ENCODE data around the gene LYRM4. TPM values are rescaled to one million over a fixed set of nuclear protein-coding genes. Genes with fewer than 3 reads are reported as not detected.

LYRM4 gene
- polyA plus RNA-seq, 1 donor (not counting 4 experiments of a cell fraction or from before 2014, with no cell fraction given): 41.1 TPM

DNA sequence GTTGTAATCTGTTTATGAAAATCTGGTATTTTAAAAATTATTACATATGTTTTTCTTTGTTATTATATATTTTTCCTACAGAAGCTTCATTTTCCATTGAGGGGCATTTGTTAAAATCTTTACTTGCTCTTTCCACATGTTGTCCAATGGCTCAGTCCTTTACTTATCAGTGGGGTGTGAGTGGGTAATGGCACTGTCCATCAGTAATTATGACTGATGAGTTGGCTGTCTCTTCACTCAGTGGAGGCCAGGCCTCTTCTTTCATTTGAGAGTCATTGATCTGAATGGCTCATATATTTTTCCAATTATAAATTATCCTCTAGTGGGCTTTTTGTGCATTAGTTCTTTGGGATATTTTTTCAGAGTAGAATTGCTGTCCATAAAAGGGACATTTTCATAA is 46.3 kb upstream of the LYRM4 start:
- TF ChIP-seq EZH2 (IDR thresholded peaks at IDR 0.05; ENCODE audit: low read length): no peak
- TF ChIP-seq CTCF (optimal IDR thresholded peaks at IDR 0.05 in 1 of 3, IDR thresholded peaks at IDR 0.05 in 1 of 3, conservative IDR thresholded peaks at IDR 0.05 in 1 of 3; ENCODE audit: extremely low read depth in 1 of 3, insufficient read depth in 2 of 3, low read length in 3 of 3): no peak
- Histone ChIP-seq H4K20me1 (ENCODE audit: control insufficient read depth, extremely low read depth, insufficient read depth, low read length) (peaks cover 3% of the 10 kb centered on the region), H2AFZ (ENCODE audit: control insufficient read depth, low read length) (no peak overlapping the region), H3K9me1 (ENCODE audit: control insufficient read depth, extremely low read depth, insufficient read depth, low read length) (no peaks in the 10 kb centered on the region), H3K9me3 (ENCODE audit: control insufficient read depth, low read depth, low read length) (no peaks in the 10 kb centered on the region), H3K27ac (ENCODE audit: control insufficient read depth, insufficient read depth, low read length) (no peak overlapping the region), H3K79me2 (ENCODE audit: control insufficient read depth, insufficient read depth, low read length) (peaks cover 8% of the 10 kb centered on the region), H3K4me1 (ENCODE audit: control insufficient read depth, extremely low read depth, insufficient read depth, low read length) (peaks cover 16% of the 10 kb centered on the region), H3K4me3 (ENCODE audit: control insufficient read depth in 2 of 3, extremely low read depth in 1 of 3, insufficient read depth in 2 of 3, low read depth in 1 of 3, low read length in 3 of 3) (no peak overlapping the region), H3K27me3 (ENCODE audit: control insufficient read depth, extremely low read depth, insufficient read depth, low read length) (no peaks in the 10 kb centered on the region), H3K4me2 (ENCODE audit: control insufficient read depth, extremely low read depth, insufficient read depth, low read depth, low read length) (no peak overlapping the region), H3K9ac (ENCODE audit: control insufficient read depth, extremely low read depth, insufficient read depth, low read length) (no peak overlapping the region), H3K36me3 (ENCODE audit: control insufficient read depth in 2 of 2, extremely low read depth in 1 of 2, insufficient read depth in 2 of 2, low read length in 2 of 2) (no peaks in the 10 kb centered on the region)
- no peak for FAIRE-seq
- dilution Hi-C loops (cut with MboI; ENCODE audit: extremely low pct_ligation_motif_present, low sequenced_read_pairs): no loop called here
- DNase-seq (ENCODE audit: low read depth, low spot score): no peak

DNA sequence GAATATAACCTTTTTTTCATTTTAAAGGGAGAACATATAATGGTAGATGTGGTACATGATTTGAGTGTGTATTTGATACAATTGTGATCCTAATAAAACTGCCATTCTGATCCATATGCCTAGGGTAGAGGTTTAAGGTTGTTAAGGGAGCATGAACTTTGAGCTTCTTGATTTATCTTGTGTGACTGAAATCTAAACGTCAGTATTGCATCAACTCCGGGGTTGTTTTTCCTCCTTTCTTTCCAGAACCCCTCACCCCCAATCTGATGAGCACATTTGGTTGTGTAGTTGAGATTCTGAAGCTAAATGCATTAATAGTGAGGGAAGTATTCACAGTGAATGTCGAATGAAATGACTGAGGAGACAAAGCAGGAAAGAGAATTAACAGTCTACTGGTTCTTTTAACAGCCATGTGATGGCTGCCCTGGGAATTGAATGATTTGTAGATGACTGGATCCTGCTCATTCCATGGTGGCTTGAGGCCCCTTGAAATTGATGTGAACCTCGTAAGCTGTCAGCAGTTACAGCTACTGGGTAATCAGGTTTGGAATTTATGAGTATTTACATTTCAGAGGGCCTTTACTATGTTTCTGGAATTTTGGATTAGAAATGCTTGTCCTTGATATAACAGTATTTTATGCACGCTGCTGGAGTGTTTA is 45.3 kb upstream of the LYRM4 start:
- DNase-seq (ENCODE audit: low read depth, low spot score): no peak
- no peak overlapping the region for H3K27ac ChIP-seq (ENCODE audit: control insufficient read depth, insufficient read depth, low read length)
- dilution Hi-C loops (cut with MboI; ENCODE audit: extremely low pct_ligation_motif_present, low sequenced_read_pairs): no loop called here

More for the DNA sequence above, 45.3 kb upstream of the LYRM4 start:
- H4K20me1 ChIP-seq (ENCODE audit: control insufficient read depth, extremely low read depth, insufficient read depth, low read length): peaks cover 3% of the 10 kb centered on the region
- H3K27me3 ChIP-seq (ENCODE audit: control insufficient read depth, extremely low read depth, insufficient read depth, low read length): no peaks in the 10 kb centered on the region
- H2AFZ ChIP-seq (ENCODE audit: control insufficient read depth, low read length): no peak overlapping the region
- H3K9me3 ChIP-seq (ENCODE audit: control insufficient read depth, low read depth, low read length): no peaks in the 10 kb centered on the region
- H3K36me3 ChIP-seq (ENCODE audit: control insufficient read depth in 2 of 2, extremely low read depth in 1 of 2, insufficient read depth in 2 of 2, low read length in 2 of 2): no peaks in the 10 kb centered on the region
- no peak overlapping the region for H3K4me3 ChIP-seq (ENCODE audit: control insufficient read depth in 2 of 3, extremely low read depth in 1 of 3, insufficient read depth in 2 of 3, low read depth in 1 of 3, low read length in 3 of 3)
- FAIRE-seq: no peak
- H3K9me1 ChIP-seq (ENCODE audit: control insufficient read depth, extremely low read depth, insufficient read depth, low read length): no peaks in the 10 kb centered on the region
- H3K4me2 ChIP-seq (ENCODE audit: control insufficient read depth, extremely low read depth, insufficient read depth, low read depth, low read length): no peak overlapping the region
- peaks cover 8% of the 10 kb centered on the region for H3K79me2 ChIP-seq (ENCODE audit: control insufficient read depth, insufficient read depth, low read length)
- TF ChIP-seq CTCF (optimal IDR thresholded peaks at IDR 0.05 in 1 of 3, IDR thresholded peaks at IDR 0.05 in 1 of 3, conservative IDR thresholded peaks at IDR 0.05 in 1 of 3; ENCODE audit: extremely low read depth in 1 of 3, insufficient read depth in 2 of 3, low read length in 3 of 3) (no peak), EZH2 (IDR thresholded peaks at IDR 0.05; ENCODE audit: low read length) (no peak)
- peaks cover 16% of the 10 kb centered on the region for H3K4me1 ChIP-seq (ENCODE audit: control insufficient read depth, extremely low read depth, insufficient read depth, low read length)
- no peak overlapping the region for H3K9ac ChIP-seq (ENCODE audit: control insufficient read depth, extremely low read depth, insufficient read depth, low read length)
